GM11168 (cell line): ENCODE results near the gene ZNF594.
"Not testable (repeated sequence)": the region's sequence is repeated elsewhere in the genome, so short reads cannot be mapped to it uniquely, and the experiment has no call there.

Experiments used
- in situ Hi-C: fragments of 300-500 bp; cut with MboI; formaldehyde crosslinking; loops from one replicate; pipeline ENCODE4 v1.12.0; 2022; ENCODE audit warnings: low sequenced_read_pairs; ENCODE audit not compliant: unreplicated experiment

Gene ZNF594

GRCh38 chr17:5137511-5138197 lies 54.0 kb downstream of the ZNF594 start:
- in situ Hi-C loops: not testable (repeated sequence)

DNA sequence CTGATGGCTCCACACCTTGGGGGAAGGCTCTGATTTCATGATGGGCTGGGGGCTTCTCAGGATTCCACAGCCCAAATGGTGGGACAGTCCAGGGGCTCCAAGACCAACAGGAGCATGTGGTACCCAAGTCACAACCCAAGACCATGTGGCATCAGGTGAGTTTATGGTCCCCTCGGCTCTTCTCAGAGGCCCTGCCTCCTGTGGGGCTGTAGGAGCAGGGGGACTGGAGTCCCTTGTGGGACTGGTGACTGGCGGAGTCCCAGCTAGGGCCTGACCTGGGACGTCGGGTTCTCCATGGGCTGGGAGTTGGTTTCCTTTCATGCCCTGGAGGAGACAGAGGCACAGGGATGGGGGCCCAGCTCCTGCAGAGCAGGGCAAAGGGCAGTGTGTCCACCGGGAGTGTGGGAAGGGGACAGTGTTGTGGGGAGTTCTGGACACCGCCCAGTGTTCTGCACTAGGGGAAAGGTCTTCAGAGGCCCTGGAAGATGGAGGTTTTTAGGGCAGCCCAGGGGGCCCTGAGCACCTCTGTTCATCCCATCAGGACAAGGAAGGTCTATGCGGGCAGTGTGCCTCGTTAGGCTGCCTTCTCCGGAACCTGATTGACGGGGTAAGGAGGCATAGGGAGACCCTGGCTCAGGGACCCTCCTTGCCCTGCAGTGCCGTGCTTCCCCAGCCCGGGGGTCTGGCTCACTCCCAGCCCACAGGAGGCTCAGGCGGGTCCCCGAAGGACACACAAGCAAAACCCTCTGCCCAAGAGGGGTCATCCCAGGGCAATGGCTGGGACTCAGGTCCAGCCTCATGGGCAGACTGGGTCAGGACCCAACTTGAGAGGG lies 54.9 kb downstream of the ZNF594 start:
- in situ Hi-C loops: not testable (repeated sequence)

DNA sequence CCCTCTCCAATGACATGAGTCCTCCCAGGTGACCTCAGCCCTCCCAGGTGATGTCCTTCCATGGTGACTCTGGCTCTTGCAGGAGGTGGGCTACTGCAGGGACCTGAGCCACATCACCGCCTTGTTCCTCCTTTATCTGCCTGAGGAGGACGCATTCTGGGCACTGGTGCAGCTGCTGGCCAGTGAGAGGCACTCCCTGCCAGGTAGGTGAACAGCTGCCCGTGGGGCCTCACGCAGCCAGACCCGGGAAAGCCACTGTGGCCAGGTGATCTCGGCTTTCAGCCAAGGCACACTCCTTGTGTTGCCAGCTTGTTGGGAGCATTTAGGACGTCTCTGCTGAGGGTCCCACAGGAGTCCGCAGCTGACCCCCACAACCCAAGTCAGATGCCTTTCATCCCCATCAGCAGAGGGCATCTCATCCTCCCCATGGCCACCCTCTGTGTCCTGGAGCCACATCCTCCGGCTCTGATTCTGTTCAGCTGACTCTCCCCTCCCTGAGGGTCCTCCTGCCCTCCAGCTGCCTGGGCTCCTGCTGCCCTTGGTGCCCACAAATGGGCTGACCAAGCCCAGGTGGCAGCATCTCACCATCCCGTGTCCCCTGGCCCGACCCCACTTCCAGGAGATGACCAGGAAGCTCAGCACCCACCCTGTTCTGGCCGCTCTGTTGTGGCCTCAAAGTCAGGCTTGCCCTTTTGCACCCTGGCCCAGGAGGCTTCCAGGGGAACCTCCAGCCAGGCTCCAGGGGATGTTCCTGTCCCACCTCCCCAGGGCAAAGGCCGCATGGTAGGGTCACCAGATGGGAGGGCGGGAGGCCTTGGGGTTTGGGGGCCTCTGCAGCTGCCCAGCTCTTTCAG lies 55.7 kb downstream of the ZNF594 start:
- in situ Hi-C loops: no loop called here

GRCh38 chr17:5135131-5135712 lies 56.4 kb downstream of the ZNF594 start:
- in situ Hi-C loops: not testable (repeated sequence)

DNA sequence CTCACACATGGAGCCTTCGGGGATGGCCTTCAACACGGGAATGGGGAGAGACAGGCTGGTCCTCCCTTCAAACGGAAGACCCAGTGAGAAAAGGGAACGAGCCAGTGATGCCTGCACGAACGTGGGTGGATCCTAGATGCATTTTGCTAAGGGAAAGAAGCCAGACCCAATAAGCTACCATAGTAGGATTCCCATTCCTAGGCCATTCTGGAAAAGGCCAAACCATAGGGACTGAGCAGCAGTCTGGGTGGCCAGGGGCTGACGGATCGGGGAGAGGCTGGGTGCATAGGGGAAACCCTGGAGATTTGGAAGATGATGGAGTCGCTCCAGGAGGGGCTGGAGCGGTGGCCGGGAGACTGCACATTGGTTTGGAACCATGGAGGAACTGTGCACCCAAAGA lies 57.1 kb downstream of the ZNF594 start:
- in situ Hi-C loops: not testable (repeated sequence)

- in situ Hi-C loops: not testable (repeated sequence)
Observed at GRCh38 chr17:5133961-5134360, 57.7 kb downstream of the ZNF594 start.

- in situ Hi-C loops: no loop called here
Observed at GRCh38 chr17:5133311-5133710, 58.4 kb downstream of the ZNF594 start.

DNA sequence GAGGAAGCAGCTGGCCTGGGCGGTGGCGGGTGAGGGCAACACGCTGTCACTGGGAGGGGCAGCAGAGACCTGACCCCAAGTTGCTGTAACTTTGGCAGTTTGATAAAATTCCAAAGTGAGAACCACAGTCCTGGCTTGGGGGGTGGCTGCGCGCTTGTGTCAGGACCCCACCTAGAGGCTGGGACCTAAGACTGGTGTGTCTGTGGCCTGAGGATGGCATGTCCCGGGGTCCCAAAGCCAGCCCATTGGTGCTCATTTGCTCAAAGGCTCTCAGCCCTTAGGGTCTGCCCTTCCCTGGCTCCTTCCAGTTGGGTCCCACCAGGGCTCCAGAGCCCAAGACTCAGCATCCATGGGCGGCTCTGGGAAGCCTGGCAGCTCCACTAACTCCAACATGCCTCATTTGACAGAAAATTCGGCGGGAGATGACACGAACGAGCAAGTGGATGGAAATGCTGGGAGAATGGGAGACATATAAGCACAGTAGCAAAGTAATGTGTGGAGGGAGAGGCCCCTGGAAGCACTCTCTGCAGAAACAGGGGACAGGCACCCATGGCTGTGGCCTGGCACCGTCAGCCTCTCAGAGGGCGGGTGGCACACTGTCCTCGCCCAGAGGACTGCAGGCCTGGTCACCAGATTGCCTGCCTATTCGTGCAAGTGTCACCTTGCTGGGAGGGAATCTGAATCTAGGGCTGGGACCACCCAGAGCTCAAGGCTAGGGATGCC lies 59.0 kb downstream of the ZNF594 start:
- in situ Hi-C loops: not testable (repeated sequence)

GRCh38 chr17:5131799-5132502 lies 59.7 kb downstream of the ZNF594 start:
- in situ Hi-C loops: not testable (repeated sequence)

DNA sequence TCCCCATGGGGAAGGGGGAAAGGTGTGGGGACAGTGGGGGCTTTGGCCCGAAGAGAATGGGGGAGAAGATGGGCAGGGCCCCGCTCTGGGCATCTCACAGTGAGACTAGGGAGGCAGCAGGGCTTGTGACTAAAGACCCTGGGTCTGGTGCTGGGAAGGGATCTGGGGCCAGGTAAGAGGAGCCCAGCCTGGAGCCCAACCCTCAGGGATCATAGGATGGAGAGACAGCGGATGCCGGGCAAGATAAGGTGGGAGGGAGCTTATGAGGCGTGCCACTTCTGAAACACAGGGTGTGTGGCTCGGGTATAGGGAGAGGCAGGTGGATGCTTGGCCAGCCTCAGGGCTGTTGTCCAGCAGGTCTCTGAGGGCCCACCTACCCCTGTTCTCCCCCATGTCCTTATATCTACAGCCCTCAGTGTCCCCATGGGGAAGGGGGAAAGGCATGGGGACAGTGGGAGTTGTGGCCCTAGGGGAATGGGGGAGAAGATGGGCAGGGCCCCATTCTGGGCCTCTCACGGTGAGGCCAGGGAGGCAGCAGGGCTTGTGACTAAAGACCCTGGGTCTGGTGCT lies 60.4 kb downstream of the ZNF594 start:
- in situ Hi-C loops: no loop called here

- in situ Hi-C loops: not testable (repeated sequence)
Observed at GRCh38 chr17:5130687-5131086, 61.0 kb downstream of the ZNF594 start.

DNA sequence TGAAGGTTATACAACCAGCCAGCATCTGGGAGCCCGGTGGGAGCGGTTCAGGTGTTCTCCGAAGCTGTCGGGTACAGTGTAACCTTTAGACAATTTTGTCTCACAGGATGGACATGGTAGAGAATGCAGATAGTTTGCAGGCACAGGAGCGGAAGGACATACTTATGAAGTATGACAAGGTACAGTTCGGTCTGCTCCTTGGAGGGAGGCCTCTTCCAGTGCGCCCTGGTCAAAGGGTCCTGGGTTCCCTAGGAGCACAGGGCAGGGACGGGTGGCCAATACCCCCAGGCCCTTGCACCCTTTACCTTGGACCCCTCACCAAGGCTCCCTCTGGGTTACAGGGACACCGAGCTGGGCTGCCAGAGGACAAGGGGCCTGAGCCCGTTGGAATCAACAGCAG lies 61.4 kb downstream of the ZNF594 start:
- in situ Hi-C loops: not testable (repeated sequence)

DNA sequence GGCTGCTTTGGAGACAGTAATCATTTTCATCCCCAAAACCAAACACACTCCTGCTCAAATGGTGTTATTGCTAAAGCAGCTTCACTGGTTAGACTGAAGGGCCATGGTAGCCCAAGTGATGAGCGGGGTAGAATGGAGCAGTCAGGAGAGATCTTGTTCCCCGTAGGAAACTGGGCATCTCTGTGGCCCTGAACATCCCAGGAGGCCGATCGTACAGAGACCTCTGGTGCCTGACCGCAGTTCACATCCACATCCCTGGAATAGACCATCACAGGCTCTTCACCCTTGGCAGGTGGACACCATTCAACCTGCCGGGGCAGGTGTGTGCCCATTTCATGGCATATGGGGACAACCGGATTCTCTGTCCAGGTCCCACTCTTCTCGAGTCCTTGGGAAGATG lies 61.9 kb downstream of the ZNF594 start:
- in situ Hi-C loops: not testable (repeated sequence)
